Lung (tissue), 12 donors: Measurements from ENCODE around the gene SMTN. TPM values are rescaled to one million over a fixed set of nuclear protein-coding genes. Genes with fewer than 3 reads are reported as not detected.
A peak's percentile ranks its signal among the peaks of the same experiment; 100 is the strongest.

Experiments
- ATAC-seq: fragments of 200-7000 bp; cut with Tn5 transposase; one replicate; pipeline ENCODE4 v1.9.1; 2020; ENCODE audit warnings: moderate number of reproducible peaks; ENCODE audit not compliant: insufficient read depth, low FRiP score
- DNase-seq, 3 donors: peaks; one replicate each; pipeline ENCODE4 v3.0.0-alpha.2; 2013 to 2017
- H3K27ac ChIP-seq, 2 donors: one replicate each; pipeline ENCODE4 v1.5.1; 2013; ENCODE audit warnings: mild to moderate bottlenecking in 2 of 2, moderate library complexity in 2 of 2, control low read depth in 1 of 2, inconsistent platforms in 1 of 2, low read depth in 1 of 2, low read length in 1 of 2
- H3K27me3 ChIP-seq, 3 donors: one replicate each; pipeline ENCODE4 v1.5.1; 2013; ENCODE audit warnings: low read length in 2 of 3; ENCODE audit not compliant: control insufficient read depth in 3 of 3, insufficient read depth in 3 of 3
- H3K36me3 ChIP-seq, 4 donors: one replicate each; pipeline ENCODE4 v1.5.1; 2013; ENCODE audit warnings: low read length in 4 of 4, mild to moderate bottlenecking in 1 of 4, moderate library complexity in 1 of 4; ENCODE audit not compliant: control insufficient read depth in 4 of 4, insufficient read depth in 4 of 4
- H3K4me1 ChIP-seq, 5 donors: one replicate each; pipeline ENCODE4 v1.5.1; 2013; ENCODE audit warnings: low read length in 5 of 5, mild to moderate bottlenecking in 2 of 5, moderate library complexity in 1 of 5; ENCODE audit not compliant: control insufficient read depth in 5 of 5, insufficient read depth in 5 of 5
- H3K4me3 ChIP-seq: one replicate; pipeline ENCODE4 v1.5.1; 2013; ENCODE audit warnings: mild to moderate bottlenecking, control low read depth, moderate library complexity
- H3K9ac ChIP-seq, 2 donors: one replicate each; pipeline ENCODE4 v1.5.1; 2013; ENCODE audit warnings: low read length in 2 of 2, control low read depth in 1 of 2; ENCODE audit not compliant: insufficient read depth in 1 of 2
- H3K9me3 ChIP-seq, 4 donors: one replicate each; pipeline ENCODE4 v1.5.1; 2013; ENCODE audit warnings: low read length in 3 of 4, mild to moderate bottlenecking in 1 of 4, moderate library complexity in 1 of 4; ENCODE audit not compliant: control insufficient read depth in 4 of 4, insufficient read depth in 3 of 4
- WGBS, 2 donors: extraction: QIAGEN DNeasy Blood & Tissue Kit; methylation state at CpG; one replicate each; pipeline ENCODE4 v1.1.7; 2013; 5-methylcytosine and 5-hydroxymethylcytosine counted together
- polyA plus RNA-seq, 2 donors: library from polyadenylated mRNA; stranded (reverse); fragments of 200-250 nt; gene quantifications; one replicate each; pipeline ENCODE4 v1.2.1, GENCODE V29; 2013
- total RNA-seq, 2 donors: library from RNA; depleted of rRNA in 1 of 2; stranded (reverse); fragments of >200 nt in 1 of 2; gene quantifications; one replicate each; pipeline ENCODE4 v1.2.1, GENCODE V29; 2014 to 2021
- TF ChIP-seq, protein P1 (sequence below): IDR thresholded peaks from 2 replicates; pipeline ENCODE4 v1.5.1; 2012; ENCODE audit warnings: mild to moderate bottlenecking; ENCODE audit errors: control extremely low read depth, extremely low read depth
- donor health status: control.
- donor health status: control.
- donor health status: Bipolar disorder and iron deficiency.
- donor health status: healthy.
- donor health status: DM: yes; HTN: yes; CAD: no.

The SMTN gene
- total and polyA plus RNA-seq, 4 donors: 30.8 to 101 (median 64.7) TPM

DNA sequence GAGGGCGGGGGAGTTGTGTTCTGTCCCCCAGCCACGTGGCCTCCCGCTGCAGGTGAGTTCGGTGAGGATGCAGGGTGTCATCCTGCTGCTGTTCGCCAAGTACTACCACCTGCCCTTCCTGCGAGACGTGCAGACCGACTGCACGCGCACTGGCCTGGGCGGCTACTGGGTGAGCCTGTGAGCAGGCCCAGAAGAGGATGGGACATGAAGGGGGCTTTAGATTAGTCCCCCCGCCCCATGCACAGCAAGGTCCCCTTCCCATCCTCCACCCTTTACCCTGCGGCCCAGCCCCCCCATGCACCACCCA lies 45.7 kb downstream of the SMTN start:
- TF ChIP-seq, protein P1, sequence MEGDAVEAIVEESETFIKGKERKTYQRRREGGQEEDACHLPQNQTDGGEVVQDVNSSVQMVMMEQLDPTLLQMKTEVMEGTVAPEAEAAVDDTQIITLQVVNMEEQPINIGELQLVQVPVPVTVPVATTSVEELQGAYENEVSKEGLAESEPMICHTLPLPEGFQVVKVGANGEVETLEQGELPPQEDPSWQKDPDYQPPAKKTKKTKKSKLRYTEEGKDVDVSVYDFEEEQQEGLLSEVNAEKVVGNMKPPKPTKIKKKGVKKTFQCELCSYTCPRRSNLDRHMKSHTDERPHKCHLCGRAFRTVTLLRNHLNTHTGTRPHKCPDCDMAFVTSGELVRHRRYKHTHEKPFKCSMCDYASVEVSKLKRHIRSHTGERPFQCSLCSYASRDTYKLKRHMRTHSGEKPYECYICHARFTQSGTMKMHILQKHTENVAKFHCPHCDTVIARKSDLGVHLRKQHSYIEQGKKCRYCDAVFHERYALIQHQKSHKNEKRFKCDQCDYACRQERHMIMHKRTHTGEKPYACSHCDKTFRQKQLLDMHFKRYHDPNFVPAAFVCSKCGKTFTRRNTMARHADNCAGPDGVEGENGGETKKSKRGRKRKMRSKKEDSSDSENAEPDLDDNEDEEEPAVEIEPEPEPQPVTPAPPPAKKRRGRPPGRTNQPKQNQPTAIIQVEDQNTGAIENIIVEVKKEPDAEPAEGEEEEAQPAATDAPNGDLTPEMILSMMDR: no peak

DNA sequence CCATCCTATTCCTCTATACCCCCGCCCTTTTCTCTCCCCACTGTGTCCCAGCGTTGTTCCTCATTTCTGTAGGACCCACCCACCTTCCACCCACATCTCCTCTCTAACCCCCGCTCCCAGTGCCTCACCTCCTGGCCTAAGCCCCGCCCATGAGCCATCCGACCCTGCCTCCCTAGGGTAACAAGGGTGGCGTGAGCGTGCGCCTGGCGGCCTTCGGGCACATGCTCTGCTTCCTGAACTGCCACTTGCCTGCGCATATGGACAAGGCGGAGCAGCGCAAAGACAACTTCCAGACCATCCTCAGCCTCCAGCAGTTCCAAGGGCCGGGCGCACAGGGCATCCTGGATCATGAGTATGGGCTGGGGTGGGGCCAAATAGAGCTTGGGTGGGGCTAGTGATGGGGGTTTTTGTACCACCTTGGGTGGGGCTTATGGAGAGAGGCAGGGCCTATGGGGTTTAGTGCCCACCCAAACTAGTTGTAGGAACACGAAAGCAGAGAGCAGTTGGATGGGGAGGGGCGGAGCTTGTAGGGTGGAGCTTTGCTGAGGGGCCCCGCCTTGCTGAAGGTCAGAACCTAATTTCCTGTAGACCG lies 46.2 kb downstream of the SMTN start:
- peaks cover 0 to 7% (median 0%) of the 10 kb centered on the region in 5 donors for H3K4me1 ChIP-seq
- no peak for DNase-seq
- no peaks in the 10 kb centered on the region for H3K27me3 ChIP-seq
- H3K9ac ChIP-seq: no peak overlapping the region
- no peak for ATAC-seq
- no peak overlapping the region for H3K4me3 ChIP-seq
- WGBS, 2 donors: 45 to 64% methylated on average over 19 of the region's 19 CpGs
- no peak overlapping the region for H3K27ac ChIP-seq
- H3K9me3 ChIP-seq: no peaks in the 10 kb centered on the region
- TF ChIP-seq, protein P1: no peak
- H3K36me3 ChIP-seq: no peaks in the 10 kb centered on the region

More for the DNA sequence above, 45.7 kb downstream of the SMTN start:
- 82 to 86% methylated on average over 13 of the region's 13 CpGs for WGBS, 2 donors
- no peaks in the 10 kb centered on the region for H3K27me3 ChIP-seq
- H3K36me3 ChIP-seq: no peaks in the 10 kb centered on the region
- DNase-seq (no peak), ATAC-seq (no peak)
- no peak overlapping the region for H3K9ac ChIP-seq
- no peaks in the 10 kb centered on the region for H3K9me3 ChIP-seq
- peaks cover 0 to 7% (median 0%) of the 10 kb centered on the region in 5 donors for H3K4me1 ChIP-seq
- no peak overlapping the region for H3K27ac ChIP-seq
- H3K4me3 ChIP-seq: no peak overlapping the region

DNA sequence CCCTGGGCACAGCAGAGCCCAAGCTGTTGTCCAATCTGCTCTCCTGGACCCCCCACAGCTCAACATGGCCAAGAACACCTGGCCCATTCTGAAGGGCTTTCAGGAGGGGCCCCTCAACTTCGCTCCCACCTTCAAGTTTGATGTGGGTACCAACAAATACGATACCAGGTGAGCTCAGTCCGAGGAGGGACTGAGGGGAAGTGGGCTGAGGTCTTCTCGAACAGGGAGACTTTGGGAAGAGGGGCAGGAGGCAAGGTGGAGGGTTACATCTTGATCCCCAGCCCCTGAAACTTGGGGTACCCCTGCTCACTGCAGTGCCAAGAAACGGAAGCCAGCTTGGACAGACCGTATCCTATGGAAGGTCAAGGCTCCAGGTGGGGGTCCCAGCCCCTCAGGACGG lies 47.0 kb downstream of the SMTN start:
- Histone ChIP-seq H3K36me3 (no peaks in the 10 kb centered on the region), H3K4me3 (no peak overlapping the region), H3K27me3 (no peaks in the 10 kb centered on the region), H3K4me1 (peaks cover 0 to 7% (median 0%) of the 10 kb centered on the region in 5 donors), H3K27ac (no peak overlapping the region), H3K9ac (no peak overlapping the region), H3K9me3 (no peaks in the 10 kb centered on the region)
- ATAC-seq: no peak
- 93 to 97% methylated on average over 7 of the region's 7 CpGs for WGBS, 2 donors
- DNase-seq: no peak
- TF ChIP-seq, protein P1: no peak

DNA sequence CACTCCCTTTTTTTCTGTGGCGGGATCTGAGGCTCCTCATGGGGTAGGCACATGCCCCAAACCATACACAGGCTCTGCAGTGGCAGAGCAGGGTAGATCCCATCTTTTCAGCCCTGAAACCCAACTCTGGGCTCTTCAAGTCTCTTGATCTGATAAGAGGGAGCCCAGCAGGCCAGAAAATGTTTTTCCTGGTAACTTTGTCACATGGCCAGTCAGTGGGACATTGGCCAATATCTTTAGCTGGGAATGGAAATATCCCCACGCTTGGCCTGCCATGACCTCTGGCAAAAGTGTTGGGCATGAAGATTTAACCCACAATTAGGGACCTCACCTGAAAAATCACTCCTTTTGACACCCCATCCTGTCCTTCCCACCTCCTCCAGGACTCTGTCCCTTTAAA lies 49.8 kb downstream of the SMTN start:
- no peak overlapping the region for H3K27ac ChIP-seq
- H3K36me3 ChIP-seq: peaks cover 0 to 2% (median 0%) of the 10 kb centered on the region in 4 donors
- no peaks in the 10 kb centered on the region for H3K27me3 ChIP-seq
- peak in 1 of 3 donors; percentile 11 for DNase-seq
- no peak overlapping the region for H3K4me3 ChIP-seq
- H3K9me3 ChIP-seq: no peaks in the 10 kb centered on the region
- TF ChIP-seq, protein P1: no peak
- ATAC-seq: no peak
- WGBS, 2 donors: 66 to 92% methylated on average over 2 of the region's 2 CpGs
- H3K9ac ChIP-seq: no peak overlapping the region
- peaks cover 0 to 7% (median 0%) of the 10 kb centered on the region in 5 donors for H3K4me1 ChIP-seq
